ENCODE results near the gene BCAS1.

- no peak for TF ChIP-seq CTCF (IDR thresholded peaks at IDR 0.05)
- TF ChIP-seq EZH2 (IDR thresholded peaks at IDR 0.05; ENCODE audit: borderline replicate concordance, insufficient read depth, low read depth, low read length, poor library complexity, severe bottlenecking), result no peak
Measured at GRCh38 chr20:53961527-53961926, 108.9 kb downstream of the BCAS1 start.

All from B cell (primary cell).